ENCODE data around the gene SMIM14. TPM values are rescaled to one million over a fixed set of nuclear protein-coding genes. Genes with fewer than 3 reads are reported as not detected.

The SMIM14 gene
- total and polyA plus RNA-seq, 2 donors (not counting 1 experiment from before 2014, with no cell fraction given): 39.0 to 41.4 TPM

- Histone ChIP-seq H3K9ac (ENCODE audit: insufficient read depth, low read length) (peak within 1 kb of the TSS; percentile 96), H2AFZ (ENCODE audit: low read length) (peak within 1 kb of the TSS; percentile 81), H3K4me1 (ENCODE audit: control insufficient read depth, extremely low read depth, insufficient read depth, low read length) (peaks cover 6% of the 10 kb centered on the region), H3K4me3 (replicated peaks in 1 of 4; ENCODE audit: control extremely low read depth in 1 of 4, insufficient read depth in 1 of 4, low read depth in 3 of 4, low read length in 4 of 4) (peak within 1 kb of the TSS; percentile 92 to 98 (median 96)), H3K27ac (ENCODE audit: insufficient read depth, low read length) (peak within 1 kb of the TSS; percentile 99), H3K79me2 (ENCODE audit: control insufficient read depth, insufficient read depth, low read length) (peaks cover 48% of the 10 kb centered on the region), H3K4me2 (ENCODE audit: extremely low read depth, insufficient read depth, low read length) (peak within 1 kb of the TSS; percentile 96), H3K27me3 (ENCODE audit: control insufficient read depth, insufficient read depth, low read length) (no peaks in the 10 kb centered on the region), H4K20me1 (ENCODE audit: control insufficient read depth, extremely low read depth, insufficient read depth, low read length) (no peaks in the 10 kb centered on the region), H3K9me3 (ENCODE audit: control insufficient read depth, insufficient read depth, low read depth, low read length) (no peaks in the 10 kb centered on the region), H3K36me3 (ENCODE audit: control insufficient read depth, insufficient read depth, low read length) (no peaks in the 10 kb centered on the region)
- TF ChIP-seq CTCF (conservative IDR thresholded peaks at IDR 0.05 in 1 of 2, IDR thresholded peaks at IDR 0.05 in 1 of 2; ENCODE audit: low read depth in 1 of 2, low read length in 2 of 2): no peak
- no peak for TF ChIP-seq EZH2 (IDR thresholded peaks at IDR 0.05; ENCODE audit: low read length, missing control alignments)
- peak; percentile 99 for DNase-seq (ENCODE audit: low read depth in 2 of 2)
These were observed 111.2 kb downstream of the SMIM14 start, which contains the start of gene UGDH for GRCh38 chr4:39527296-39528060. Gene UGDH, minus strand, starts transcription at chr4:39527439. Its CDS starts 5,927 bp downstream, at chr4:39521512.

DNA sequence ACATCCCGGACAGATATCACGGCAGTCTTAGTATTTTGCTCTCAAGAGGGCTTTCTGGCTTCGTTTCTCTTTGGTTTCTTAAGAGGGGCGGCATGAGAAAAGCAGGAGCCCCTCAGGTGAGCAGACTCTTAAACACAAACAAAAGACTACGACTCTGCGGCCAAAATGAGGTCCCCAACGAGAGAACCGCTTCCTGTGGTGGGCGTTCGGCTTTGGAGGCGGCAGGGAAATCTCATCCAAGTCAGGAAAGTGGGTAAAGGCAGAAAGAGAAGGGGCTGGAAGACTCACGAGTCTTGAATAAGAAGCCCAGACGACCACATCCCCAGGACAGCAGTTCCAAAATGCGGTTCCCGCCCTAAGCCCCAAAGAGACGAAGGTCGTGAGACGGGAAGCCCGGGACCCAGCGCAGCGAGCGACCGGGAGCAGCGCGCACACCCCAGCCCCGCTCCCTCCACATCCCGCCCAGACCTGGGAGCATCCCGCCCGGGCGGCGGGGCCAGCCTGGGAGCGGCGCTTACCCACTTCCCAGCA is 111.8 kb downstream of the SMIM14 start:
- DNase-seq (ENCODE audit: low read depth in 2 of 2): peak in 1 of 2 donors; percentile 24

More for the DNA sequence above, 111.8 kb downstream of the SMIM14 start:
- no peaks in the 10 kb centered on the region for H4K20me1 ChIP-seq (ENCODE audit: control insufficient read depth, extremely low read depth, insufficient read depth, low read length)
- H3K36me3 ChIP-seq (ENCODE audit: control insufficient read depth, insufficient read depth, low read length): no peaks in the 10 kb centered on the region
- TF ChIP-seq EZH2 (IDR thresholded peaks at IDR 0.05; ENCODE audit: low read length, missing control alignments) (no peak), CTCF (conservative IDR thresholded peaks at IDR 0.05 in 1 of 2, IDR thresholded peaks at IDR 0.05 in 1 of 2; ENCODE audit: low read depth in 1 of 2, low read length in 2 of 2) (no peak)
- peak overlapping the region; percentile 92 to 98 (median 96) for H3K4me3 ChIP-seq (replicated peaks in 1 of 4; ENCODE audit: control extremely low read depth in 1 of 4, insufficient read depth in 1 of 4, low read depth in 3 of 4, low read length in 4 of 4)
- H3K9me3 ChIP-seq (ENCODE audit: control insufficient read depth, insufficient read depth, low read depth, low read length): no peaks in the 10 kb centered on the region
- H2AFZ ChIP-seq (ENCODE audit: low read length): no peak overlapping the region
- peak overlapping the region; percentile 99 for H3K27ac ChIP-seq (ENCODE audit: insufficient read depth, low read length)
- H3K4me2 ChIP-seq (ENCODE audit: extremely low read depth, insufficient read depth, low read length): peak overlapping the region; percentile 61
- peaks cover 55% of the 10 kb centered on the region for H3K79me2 ChIP-seq (ENCODE audit: control insufficient read depth, insufficient read depth, low read length)
- H3K9ac ChIP-seq (ENCODE audit: insufficient read depth, low read length): peak overlapping the region; percentile 96
- peaks cover 9% of the 10 kb centered on the region for H3K4me1 ChIP-seq (ENCODE audit: control insufficient read depth, extremely low read depth, insufficient read depth, low read length)
- H3K27me3 ChIP-seq (ENCODE audit: control insufficient read depth, insufficient read depth, low read length): no peaks in the 10 kb centered on the region
